HT1080 (cell line): Measurements from ENCODE around the gene GOLGA6L2. TPM values are rescaled to one million over a fixed set of nuclear protein-coding genes. Genes with fewer than 3 reads are reported as not detected.

Experiments used
- DNase-seq: peaks from one replicate; pipeline ENCODE4 v3.0.0-alpha.2; 2015; ENCODE audit warnings: low read depth
- total RNA-seq: library from RNA; depleted of rRNA; stranded (reverse); fragments of >200 nt; shearing (Covaris generic); gene quantifications from 2 replicates; pipeline ENCODE4 v1.2.3, GENCODE V29; 2014; rRNA removed

The GOLGA6L2 gene
- total RNA-seq, 1 experiment from 2014 or later: not detected

DNA sequence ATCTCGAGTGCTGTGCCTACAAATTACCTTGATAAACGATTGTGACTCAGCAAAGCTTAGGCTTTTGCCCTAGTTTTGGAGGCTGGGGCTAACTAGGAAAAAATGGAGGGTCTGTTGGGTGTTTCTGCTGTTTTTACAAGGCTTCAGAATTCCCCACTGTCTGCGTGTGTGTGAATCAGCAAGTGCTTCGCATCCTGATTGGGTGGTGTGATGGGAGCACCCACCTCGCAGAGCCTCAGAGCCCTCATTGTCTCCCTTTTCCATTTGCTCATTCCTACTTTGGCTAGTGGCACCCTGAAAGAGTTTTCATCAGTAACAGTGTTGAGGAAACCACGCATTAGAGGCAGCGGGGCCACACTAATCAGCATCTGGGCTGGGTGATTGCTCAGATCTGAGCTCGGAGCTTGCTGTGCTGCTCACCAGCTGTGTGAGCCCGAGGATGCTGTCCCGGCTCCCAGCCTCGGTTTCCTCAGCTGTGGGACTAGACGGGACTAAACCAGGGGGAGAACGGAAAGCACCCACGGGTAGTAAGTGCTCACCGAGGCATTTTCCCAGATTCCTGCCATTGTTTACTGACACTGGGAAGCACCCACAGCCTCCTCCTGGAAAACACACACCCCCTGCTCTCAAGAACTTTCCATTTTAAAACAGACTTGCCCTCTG, 51.9 kb downstream of the GOLGA6L2 start:
- no peak for DNase-seq

Other genes starting within 250 kb of the GOLGA6L2 start
- gene GOLGA6L26, start 113.0 kb downstream of the GOLGA6L2 start, total RNA-seq: not detected in 2 replicates
- not detected in 2 replicates for gene GOLGA8S, start 92.5 kb downstream of the GOLGA6L2 start, total RNA-seq
- gene MKRN3, start 118.4 kb upstream of the GOLGA6L2 start, total RNA-seq: 14.5 and 14.6 TPM in 2 replicates
- not detected in 2 replicates for gene MAGEL2, start 200.6 kb upstream of the GOLGA6L2 start, total RNA-seq
- 3.7 and 4.0 TPM in 2 replicates for gene NDN, start 240.1 kb upstream of the GOLGA6L2 start, total RNA-seq